ENCODE results near the gene QRFPR.

GRCh38 chr4:121339307-121339706 is 41.5 kb downstream of the QRFPR start:
- TF ChIP-seq POLR2A (IDR thresholded peaks at IDR 0.05) (no peak), CTCF (IDR thresholded peaks at IDR 0.05) (no peak)

Measured in gastroesophageal sphincter (tissue), 3 donors.